GM21515 (cell line): Measurements from ENCODE around the gene ZNF592.

ENCODE experiments used
- ATAC-seq: cut with Tn5 transposase; IDR thresholded peaks from one replicate; pipeline ENCODE4 v1.9.1; 2021; ENCODE audit not compliant: unreplicated experiment

ZNF592 gene

DNA sequence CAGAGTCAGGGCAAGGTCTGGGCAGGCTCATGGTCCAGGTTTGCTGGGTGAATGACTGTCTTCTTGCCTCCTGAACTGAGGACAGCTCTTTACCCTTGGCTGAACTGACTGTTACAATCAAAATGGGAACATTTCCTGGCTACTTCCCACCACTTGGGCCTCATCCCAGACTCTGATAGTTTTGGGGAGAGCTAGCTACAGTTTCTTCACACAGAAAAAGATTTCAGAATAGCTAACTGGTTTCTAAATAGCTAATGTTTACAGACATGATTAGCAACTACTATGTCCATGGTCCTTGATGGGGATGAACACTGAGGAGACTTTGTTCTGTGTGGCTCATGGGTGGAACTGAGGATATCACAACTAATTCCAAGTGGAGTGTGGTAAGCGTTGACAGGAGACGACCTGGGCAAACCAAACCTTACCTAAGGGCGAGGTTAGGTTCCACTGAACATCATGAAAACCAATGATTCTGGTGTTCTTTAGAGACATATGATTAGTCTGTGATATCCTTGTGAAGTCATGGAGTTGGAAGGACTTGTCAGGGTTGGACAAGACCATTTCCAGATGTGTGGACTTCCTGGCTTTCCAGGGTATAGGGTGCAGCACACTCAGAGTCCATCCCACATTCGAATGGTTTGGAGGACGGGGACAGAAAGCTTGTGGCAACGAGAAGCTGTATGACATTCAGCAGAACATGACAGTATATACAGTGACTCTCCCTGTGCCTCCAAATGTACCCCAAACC is 76.0 kb downstream of the ZNF592 start:
- no peak for ATAC-seq

DNA sequence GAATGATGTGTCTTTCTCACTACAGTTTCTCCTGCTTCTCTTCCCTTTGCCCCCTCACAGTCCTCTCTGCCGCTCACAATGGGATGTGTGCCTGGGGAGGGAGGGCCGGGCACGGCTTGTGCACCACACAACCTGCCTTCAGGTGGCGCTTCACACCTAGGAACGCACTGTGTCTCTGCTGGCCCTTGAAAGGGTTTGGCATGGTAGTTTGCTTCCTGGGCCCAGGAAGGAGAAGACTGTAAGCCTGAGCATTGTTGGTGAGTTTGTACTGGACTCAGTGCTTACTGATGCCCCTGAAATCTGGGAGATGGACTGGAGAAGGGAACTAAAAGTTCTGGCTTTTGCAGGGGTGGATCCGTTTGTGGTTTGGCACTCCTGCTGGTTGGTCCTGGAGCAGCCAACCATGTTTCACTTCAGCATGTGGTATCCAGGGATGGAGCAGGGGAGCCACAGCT is 78.0 kb downstream of the ZNF592 start:
- ATAC-seq, result no peak

DNA sequence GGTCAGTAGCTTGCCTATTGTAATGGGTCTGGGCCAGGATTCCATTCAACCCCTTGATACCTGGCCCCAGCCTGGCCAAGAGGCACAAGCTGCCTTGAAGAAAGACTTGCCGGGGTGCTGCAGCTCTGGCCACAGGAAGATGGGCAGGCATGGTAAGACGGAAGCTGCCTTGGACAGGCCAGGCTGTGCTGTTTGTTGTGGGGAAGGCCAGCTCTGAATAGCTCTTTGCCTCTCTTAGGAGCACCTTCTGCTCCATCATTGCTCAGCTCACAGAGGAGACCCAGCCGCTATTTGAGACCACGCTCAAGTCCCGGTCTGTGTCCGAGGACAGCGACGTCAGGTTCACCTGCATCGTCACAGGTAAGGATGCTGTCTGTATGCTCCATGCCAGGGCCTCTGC is 78.9 kb downstream of the ZNF592 start:
- ATAC-seq, result no peak

DNA sequence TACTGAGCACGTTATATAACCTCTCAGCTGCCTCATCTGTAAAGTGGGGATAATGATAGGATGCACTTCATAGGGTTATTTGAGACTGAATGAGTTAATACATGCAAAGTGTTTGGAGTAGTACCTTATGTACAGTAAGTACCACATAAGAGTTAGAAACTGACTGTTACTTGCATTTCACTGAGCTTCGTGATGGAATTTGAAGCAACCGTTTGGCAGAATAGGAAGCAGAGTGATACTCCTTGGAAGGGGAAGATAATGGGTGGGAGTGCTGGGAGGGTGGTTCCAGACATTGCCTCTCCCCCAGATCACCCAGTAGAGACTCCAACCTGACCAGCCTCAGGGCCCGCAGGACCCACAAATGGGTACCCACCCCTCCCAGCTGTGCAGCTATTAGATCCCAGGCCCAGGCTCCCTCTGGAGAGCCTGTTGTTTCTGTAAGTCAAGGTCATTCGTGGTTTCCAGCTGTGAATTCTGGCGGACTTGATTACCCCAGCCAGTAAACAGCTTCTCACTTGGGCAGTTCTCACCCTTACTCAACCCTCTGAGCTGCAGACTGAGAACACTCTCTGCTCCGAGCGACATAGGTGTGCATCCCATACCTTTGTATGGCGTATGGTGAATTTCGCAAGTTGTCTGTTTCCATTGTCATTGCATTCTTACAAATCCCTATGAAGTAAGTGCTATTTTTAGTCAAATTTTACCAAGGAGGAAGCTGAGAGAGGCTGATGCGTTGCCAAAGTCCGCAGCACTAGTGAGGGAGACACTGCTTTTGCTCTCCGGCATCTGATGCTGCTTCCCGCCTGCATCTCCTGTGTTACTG is 79.9 kb downstream of the ZNF592 start:
- no peak for ATAC-seq

DNA sequence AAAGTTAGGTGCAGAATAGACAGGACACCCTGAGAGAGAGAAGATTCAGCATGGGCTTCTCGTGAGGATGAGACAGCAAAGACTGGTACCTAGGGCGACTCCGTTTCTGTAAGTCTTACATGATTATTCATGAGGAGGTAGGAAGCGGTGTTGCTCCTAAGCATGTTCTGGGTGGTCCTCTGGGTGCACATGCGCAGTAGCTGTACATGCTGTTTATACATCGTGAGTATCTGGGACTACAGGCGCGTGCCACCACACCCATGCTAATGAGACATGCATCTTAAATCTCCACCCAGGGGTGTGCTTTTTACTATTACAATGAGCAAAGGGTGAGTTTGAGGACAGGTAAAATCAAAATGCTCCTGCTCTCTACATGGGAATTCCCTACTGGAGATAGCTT is 81.0 kb downstream of the ZNF592 start:
- no peak for ATAC-seq

DNA sequence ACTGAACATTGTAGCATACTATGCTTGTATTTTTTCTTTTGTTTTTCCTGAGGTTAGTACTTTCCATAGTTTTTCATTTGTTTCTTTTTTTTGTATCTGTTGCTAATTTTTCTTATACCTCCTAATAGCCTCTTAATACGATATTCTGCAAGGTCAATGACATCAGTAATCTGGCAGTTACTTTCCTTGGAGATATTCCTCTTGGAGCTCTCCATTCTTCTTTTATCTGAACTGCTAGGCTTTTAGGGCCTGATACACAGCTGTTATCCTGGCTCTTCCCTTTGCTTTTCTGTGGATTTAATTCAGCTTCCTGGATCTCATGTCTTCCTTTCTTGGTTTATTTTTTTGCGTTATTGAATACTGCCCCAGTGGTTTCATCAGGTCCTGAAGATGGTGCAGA is 81.6 kb downstream of the ZNF592 start:
- ATAC-seq, result no peak

DNA sequence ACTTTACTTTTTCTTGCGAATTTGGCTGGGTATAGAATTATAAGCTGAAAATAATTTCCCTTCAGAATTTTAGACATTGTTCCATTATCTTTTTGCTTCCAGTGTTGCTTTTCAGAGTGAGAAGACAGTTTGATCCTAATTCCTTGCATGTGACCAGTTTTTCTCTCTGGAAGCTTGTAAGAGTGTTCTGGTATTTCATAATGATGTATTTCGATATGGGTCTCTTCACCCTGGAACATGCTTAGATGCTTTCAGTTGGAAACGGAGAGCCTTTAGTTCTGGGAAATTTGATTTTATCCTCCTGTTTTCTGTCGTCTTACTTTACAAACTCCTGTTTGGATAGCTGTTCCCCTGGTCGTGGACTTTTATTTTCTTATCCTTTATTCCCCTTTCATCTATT is 82.6 kb downstream of the ZNF592 start:
- no peak for ATAC-seq

DNA sequence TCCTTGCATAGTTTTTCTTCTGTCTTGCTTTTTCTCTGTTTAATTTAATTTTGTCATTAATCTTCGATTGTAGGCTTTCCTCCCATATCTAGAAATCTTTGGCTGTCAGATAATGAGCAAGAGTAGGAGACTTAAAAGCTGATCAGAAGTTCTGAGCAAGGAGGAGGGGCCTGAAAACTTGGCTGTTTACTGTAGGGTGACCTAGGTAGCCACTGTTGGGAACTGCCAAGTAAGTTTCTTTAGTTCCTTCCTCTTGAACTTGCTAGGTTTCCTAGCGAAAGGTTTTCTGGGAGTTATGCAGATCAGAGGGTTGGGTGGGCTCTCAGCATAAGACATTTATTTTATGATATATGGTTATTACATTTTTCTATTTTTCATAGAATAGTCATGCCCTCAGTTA is 83.2 kb downstream of the ZNF592 start:
- no peak for ATAC-seq

DNA sequence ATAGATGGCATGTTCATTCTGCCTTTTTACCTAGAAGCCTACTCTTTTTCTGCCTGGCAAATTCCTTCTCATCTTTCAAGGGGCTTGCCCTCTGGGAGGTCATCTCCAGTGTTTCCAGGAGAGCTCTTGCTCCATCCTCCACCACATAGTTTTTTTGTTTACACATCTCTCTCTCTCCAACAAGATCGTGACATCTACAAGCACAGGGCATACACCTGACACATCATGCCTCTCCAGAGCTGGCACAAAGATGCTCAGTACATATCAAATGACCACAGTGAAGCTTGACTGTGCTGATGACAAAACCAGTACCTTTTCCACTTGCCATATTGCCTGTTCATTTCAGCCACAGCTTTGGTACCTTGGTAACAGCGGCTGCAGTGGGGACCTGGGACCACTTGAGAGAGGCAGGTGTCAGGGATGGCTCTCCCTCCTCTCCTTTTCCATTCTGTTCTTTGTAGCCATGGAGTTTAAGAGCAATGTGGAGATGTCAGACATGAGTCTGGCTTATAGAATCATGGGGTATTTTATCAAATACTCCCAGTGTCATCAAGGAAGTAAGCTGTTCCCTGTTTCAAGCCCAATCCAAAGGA is 84.2 kb downstream of the ZNF592 start:
- no peak for ATAC-seq

DNA sequence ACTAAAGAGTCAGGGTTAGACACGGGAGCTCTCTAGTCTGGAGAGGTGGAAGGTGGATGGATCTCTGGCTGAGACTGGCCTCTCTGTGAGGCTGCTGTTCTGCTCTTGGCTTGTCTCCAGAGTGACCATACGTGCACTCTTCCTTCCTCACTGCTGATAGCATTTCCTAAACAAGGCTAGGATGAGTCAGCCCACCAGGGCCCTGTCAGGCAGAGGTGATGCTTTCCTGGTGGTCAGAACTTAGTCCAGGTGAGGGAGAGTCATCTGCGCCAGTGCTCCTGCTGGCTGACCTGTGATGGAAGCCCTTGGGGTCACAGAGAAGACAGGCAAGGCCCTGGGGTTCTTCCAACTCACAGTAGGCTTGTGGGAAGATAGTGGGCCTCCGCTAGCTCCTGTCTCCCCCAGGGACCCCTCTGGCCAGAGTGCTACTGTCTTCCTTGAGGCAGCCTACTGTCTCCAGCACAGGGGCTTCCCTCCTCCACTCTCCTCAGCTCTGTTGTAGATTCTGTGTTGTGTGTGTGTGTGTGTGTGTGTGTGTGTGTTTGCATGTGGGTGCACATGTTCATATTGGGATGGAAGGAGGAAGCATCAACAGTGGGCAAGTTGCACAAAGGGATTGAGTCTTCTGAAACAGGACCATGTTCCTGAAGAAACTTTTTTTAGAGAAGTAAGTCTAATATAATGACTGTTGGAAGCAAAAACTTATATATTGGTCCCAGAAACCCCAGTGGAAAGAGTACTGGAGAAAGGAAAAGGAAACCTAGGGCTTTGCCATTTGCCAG is 85.2 kb downstream of the ZNF592 start:
- no peak for ATAC-seq

DNA sequence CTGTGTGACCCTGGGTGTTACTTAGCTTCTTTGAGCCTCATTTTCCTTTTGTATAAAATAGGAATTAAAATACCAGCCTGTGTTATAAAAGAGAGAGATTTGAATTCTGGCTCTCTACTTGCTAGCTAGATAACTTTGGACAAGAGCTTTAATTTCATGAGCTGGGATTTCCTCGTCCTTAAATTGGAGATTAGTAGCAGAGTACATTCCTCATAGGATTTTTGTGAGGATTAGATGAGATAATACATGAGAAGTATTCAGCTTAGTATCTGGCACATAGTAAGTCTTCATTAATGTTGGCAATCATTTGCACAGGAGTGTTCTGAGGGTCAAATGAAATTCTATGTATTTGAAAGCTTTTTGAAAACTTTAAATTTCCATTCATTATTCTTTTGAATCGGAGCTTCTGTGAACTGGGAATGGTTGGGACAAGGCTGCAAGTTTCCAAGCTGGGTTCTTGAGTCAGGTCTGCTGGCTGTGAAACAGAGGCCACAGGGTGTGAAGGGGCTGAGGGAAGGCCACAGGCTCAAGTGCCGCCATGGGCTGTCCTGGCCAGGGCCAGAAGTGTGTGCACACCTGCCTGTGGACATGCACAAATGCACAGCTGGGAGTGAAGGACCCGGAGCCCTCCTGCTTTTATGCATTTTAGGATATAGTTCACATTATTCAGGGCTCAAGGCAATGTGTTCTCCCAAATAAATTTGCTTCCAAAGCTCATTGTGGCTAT is 86.0 kb downstream of the ZNF592 start:
- ATAC-seq, result no peak

DNA sequence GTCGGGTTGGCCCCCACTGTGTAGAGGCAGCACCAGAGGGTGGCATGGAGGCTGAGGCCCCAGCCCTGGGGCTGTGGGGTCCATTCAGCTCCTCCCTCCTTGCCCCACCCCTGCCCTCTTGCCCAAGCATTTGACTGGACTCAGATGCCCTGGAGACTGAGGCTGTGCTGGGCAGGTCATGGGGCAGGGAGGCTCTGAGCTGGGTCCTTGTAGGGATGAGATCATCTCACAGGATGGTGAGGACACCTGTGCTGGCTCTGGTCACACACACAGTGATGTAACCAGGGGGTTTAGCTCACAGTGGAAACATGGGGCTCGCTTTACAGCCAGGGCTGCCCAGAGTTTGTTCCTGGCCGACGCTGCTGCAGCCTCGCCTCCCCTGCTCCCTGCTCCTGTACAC is 86.6 kb downstream of the ZNF592 start:
- ATAC-seq, result no peak

DNA sequence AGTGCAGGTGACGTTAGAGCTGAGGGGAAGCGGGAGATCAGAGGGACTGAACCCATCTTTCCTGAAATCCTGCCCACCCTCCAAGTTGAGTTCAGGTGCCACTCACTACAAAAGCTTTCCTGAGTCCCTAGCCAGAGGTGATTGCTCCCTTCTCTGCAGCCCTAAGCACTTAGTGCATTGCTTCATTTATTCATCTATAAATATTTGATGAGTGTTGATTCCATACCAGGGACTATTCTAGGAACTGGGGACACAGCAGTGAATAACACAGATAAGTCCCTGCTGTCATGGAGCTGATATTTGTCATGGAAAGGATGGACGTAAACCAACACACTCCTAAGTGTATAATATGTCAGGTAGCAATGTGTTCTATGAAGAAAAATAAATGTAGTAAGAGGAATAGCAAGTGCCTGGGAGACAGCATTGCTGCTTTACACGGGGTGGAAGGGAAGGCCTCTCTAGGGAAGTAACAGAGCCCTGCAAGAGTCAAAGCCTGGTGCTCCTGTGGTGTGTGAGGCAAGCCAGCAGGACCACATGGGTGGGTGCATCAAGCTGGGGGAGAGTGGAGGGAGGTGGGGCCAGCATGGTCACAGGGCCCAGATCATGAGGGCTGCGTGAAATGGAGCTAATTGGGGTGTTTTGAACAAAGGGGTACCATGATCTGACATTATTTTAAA is 87.4 kb downstream of the ZNF592 start:
- ATAC-seq, result no peak

DNA sequence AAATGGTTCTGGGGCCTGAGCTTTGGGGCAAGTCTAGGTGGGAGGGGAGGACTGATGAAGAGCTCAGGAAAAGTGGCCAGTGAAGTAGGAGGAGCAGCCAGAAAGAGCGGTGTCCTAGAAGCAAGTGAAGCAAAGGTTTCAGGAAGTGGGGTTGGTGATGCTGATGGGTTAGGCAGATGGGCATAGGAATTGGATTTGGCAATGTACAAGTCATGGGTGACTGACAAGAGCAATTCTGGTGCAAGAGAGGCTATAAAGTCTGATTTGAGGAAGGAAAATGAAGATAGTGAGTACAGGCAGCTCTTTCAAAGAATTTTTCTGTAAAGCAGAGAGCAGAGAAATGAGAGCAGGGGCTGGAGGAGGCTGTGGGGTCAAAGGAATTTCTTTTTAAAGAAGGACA is 88.5 kb downstream of the ZNF592 start:
- no peak for ATAC-seq

DNA sequence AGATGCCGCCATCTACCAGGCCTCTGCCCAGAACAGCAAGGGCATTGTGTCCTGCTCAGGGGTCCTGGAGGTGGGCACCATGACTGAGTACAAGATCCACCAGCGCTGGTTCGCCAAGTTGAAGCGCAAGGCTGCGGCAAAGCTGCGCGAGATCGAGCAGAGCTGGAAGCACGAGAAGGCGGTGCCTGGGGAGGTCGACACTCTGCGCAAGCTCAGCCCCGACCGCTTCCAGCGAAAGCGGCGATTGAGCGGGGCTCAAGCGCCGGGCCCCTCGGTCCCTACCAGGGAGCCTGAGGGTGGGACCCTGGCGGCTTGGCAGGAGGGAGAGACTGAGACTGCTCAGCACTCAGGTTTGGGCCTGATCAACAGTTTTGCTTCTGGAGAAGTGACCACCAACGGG is 91.3 kb downstream of the ZNF592 start:
- no peak for ATAC-seq

DNA sequence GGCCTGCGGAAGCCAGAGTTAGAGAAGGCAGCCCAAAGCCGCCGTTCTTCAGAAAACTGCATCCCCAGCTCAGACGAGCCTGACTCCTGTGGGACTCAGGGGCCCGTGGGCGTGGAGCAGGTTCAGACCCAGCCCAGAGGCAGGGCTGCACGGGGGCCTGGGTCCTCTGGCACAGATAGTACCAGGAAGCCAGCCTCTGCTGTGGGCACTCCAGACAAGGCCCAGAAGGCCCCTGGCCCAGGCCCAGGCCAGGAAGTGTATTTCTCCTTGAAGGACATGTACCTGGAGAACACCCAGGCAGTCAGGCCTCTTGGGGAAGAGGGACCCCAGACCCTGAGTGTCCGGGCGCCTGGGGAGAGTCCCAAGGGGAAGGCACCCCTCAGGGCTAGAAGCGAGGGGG is 91.9 kb downstream of the ZNF592 start:
- ATAC-seq, result no peak

DNA sequence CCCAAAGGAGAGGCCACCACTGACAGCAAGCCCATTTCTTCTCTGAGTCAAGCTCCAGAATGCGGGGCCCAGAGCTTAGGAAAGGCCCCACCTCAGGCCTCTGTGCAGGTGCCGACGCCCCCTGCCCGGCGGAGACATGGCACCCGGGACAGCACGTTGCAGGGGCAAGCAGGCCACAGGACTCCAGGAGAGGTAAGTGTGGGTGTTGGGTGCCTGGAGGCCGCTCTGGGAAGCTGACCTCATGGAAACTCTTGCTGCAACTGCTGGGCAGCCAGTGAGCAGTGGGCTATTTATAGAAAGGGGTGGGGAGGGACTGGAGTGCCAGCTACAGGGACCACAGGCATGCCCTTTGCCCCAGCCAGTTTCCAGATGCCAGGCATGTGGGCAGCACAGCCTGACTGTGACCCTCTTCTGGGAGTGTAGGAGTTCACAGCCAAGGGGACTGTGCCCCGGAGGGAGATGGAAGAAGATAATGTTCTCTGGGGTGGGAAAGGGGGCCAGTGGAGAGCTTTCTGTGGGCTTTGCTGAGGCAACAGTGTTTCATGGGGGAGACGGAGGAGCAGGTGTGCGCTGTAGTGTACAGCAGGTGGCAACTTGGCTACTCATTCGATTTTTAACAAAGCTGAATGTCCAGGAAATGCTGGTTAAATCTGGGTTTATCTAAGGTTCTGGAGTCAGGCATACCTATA is 92.5 kb downstream of the ZNF592 start:
- ATAC-seq, result no peak

DNA sequence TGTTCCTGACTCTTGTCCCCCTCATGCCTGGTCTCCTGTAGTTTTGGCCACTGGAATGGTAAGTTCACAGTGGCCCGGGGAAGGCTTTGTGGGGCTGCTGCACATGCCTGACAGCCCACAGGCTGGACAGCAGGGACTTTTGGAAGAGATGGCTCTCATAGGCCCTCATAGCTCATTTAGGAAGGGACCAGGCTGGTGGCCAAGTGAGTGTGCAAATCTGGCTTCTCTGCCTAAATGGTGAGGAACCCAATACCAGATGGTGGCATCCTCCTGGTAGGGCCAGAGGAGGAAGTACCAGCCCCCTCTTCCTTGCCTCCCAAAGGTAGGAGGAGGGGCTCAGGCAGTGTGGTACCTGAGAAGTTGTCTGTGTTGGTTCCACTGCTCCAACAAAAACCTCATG is 94.4 kb downstream of the ZNF592 start:
- ATAC-seq, result no peak

DNA sequence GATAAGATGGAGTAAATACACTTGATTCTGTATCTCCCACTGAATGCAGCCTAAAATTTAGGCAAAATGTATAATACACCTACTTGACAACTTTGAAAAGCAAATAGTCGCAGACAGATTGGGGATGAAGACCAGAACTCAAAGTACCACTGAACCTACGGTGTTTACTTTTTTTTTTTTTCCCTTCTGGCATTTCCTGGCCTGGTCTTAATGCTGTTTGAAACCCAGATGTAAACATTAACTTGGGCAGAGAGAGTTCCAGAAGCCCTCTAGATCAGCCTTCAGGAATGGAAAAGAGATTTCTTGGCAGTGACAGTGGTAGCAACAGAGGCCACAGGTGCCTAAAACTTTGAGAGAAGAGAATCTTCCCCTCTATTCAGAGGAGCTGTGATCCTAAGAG is 96.6 kb downstream of the ZNF592 start:
- ATAC-seq, result no peak
